HCT116 (cell line): ENCODE measurements around the gene TTLL7. TPM values are rescaled to one million over a fixed set of nuclear protein-coding genes. Genes with fewer than 3 reads are reported as not detected.
A peak's percentile ranks its signal among the peaks of the same experiment; 100 is the strongest.

Experiments
- ATAC-seq: fragments of 200-7000 bp; cut with Tn5 transposase; 2 replicates; pipeline ENCODE4 v1.9.1; 2020; ENCODE audit warnings: mild to moderate bottlenecking, moderate library complexity
- BruUV-seq: library from RNA; stranded (reverse); fragments of 400-500 nt; replicated peaks from 2 replicates; lab custom pipeline; 2021; lab: Mats Ljungman, UMichigan
- CTCF ChIA-PET: fragments of 300-600 bp; sonication (Branson Sonifier 250); formaldehyde crosslinking; loops from one replicate; lab custom pipeline; 2021; ENCODE audit warnings: antibody characterized with exemption; lab: Charles Lee
- POLR2A ChIA-PET: fragments of 300-600, 350-600 bp; sonication (Branson Sonifier 250); formaldehyde crosslinking; loops from one replicate; lab custom pipeline; 2021; ENCODE audit warnings: antibody characterized with exemption; lab: Charles Lee
- RAD21 ChIA-PET, 2 experiments: fragments of 300-600 bp; sonication (Branson Sonifier 250); formaldehyde crosslinking; loops; one replicate each; lab custom pipeline; 2023; ENCODE audit warnings: low total read pairs in 2 of 2; ENCODE audit not compliant: uncharacterized antibody in 2 of 2, unreplicated experiment in 2 of 2, low non-redundant PET in 1 of 2; lab: Charles Lee
- DNase-seq: peaks from one replicate; pipeline ENCODE4 v3.0.0-alpha.2; 2010; ENCODE audit warnings: low read depth, low spot score
- H2AFZ ChIP-seq: fragments of 200-600 bp; shearing (Covaris generic), sonication (generic); 2 replicates; pipeline ENCODE4 v1.6.1; 2017; ENCODE audit warnings: low read depth, mixed run types, mixed read lengths, antibody characterized with exemption, low read length; ENCODE audit not compliant: poor library complexity, severe bottlenecking
- H3K27ac ChIP-seq: 2 replicates; pipeline ENCODE4 v1.5.1; 2012; ENCODE audit warnings: low read depth, low read length
- H3K27me3 ChIP-seq: fragments of 200-600 bp; sonication (generic); 2 replicates; pipeline ENCODE4 v1.6.1; 2016; ENCODE audit warnings: mixed run types, low read length, mixed read lengths; ENCODE audit not compliant: insufficient read depth
- H3K36me3 ChIP-seq, 2 experiments: fragments of 200-500 bp in 1 of 2; fragments of 200-600 bp in 1 of 2; sonication (Bioruptor generic) in 1 of 2; sonication (generic) in 1 of 2; 2 replicates each; pipeline versions ENCODE4 v1.5.1 to v1.6.1; 2014 to 2016; ENCODE audit warnings: low read length in 2 of 2, inconsistent platforms in 1 of 2, mixed read lengths in 1 of 2, mixed run types in 1 of 2; ENCODE audit not compliant: insufficient read depth in 2 of 2, control insufficient read depth in 1 of 2
- H3K4me1 ChIP-seq, 2 experiments: fragments of 200-600 bp in 1 of 2; sonication (generic) in 1 of 2; 2 replicates each; pipeline versions ENCODE4 v1.5.1 to v1.6.1; 2012 to 2017; ENCODE audit warnings: low read length in 2 of 2, inconsistent platforms in 1 of 2, mild to moderate bottlenecking in 1 of 2, mixed read lengths in 1 of 2, mixed run types in 1 of 2, moderate library complexity in 1 of 2; ENCODE audit not compliant: insufficient read depth in 2 of 2, control insufficient read depth in 1 of 2
- H3K4me2 ChIP-seq: fragments of 200-600 bp; sonication (generic); 2 replicates; pipeline ENCODE4 v1.6.1; 2017; ENCODE audit warnings: mixed run types, low read length, mixed read lengths
- H3K4me3 ChIP-seq, 2 experiments: fragments of 200-600 bp in 1 of 2; sonication (generic) in 1 of 2; replicated peaks in 1 of 2; 2 replicates each; pipeline ENCODE4 v1.5.1; 2011 to 2016; ENCODE audit warnings: low read length in 2 of 2, control low read depth in 1 of 2, low read depth in 1 of 2, mild to moderate bottlenecking in 1 of 2, mixed read lengths in 1 of 2, mixed run types in 1 of 2
- H3K79me2 ChIP-seq: fragments of 200-600 bp; sonication (generic); 2 replicates; pipeline ENCODE4 v1.6.1; 2017; ENCODE audit warnings: mild to moderate bottlenecking, mixed run types, low read length, moderate library complexity, mixed read lengths; ENCODE audit not compliant: insufficient read depth
- H3K9ac ChIP-seq: fragments of 200-600 bp; sonication (generic); 2 replicates; pipeline ENCODE4 v1.6.1; 2016; ENCODE audit warnings: low read length, mixed read lengths
- H3K9me2 ChIP-seq: fragments of 200-600 bp; sonication (generic), shearing (Covaris generic); 2 replicates; pipeline ENCODE4 v1.6.1; 2017; ENCODE audit warnings: mixed run types, mild to moderate bottlenecking, moderate library complexity; ENCODE audit not compliant: insufficient read depth
- H3K9me3 ChIP-seq, 2 experiments: fragments of 200-500 bp in 1 of 2; fragments of 200-600 bp in 1 of 2; sonication (Bioruptor generic) in 1 of 2; sonication (generic) in 1 of 2; 2 replicates each; pipeline ENCODE4 v1.6.1; 2014 to 2017; ENCODE audit warnings: low read length in 2 of 2, mixed read lengths in 2 of 2, inconsistent platforms in 1 of 2, low read depth in 1 of 2, mild to moderate bottlenecking in 1 of 2, mixed run types in 1 of 2, moderate library complexity in 1 of 2; ENCODE audit not compliant: control insufficient read depth in 1 of 2, insufficient read depth in 1 of 2
- H4K20me1 ChIP-seq: fragments of 200-600 bp; sonication (generic), shearing (Covaris generic); 2 replicates; pipeline ENCODE4 v1.6.1; 2017; ENCODE audit warnings: mixed run types, mild to moderate bottlenecking, moderate library complexity; ENCODE audit not compliant: insufficient read depth
- CBX3 ChIP-seq: IDR thresholded peaks from 2 replicates; pipeline ENCODE4 v1.6.1; 2012; ENCODE audit warnings: low read depth
- CEBPB ChIP-seq: IDR thresholded peaks from 2 replicates; pipeline ENCODE4 v1.6.1; 2012; ENCODE audit warnings: low read depth
- EGR1 ChIP-seq: IDR thresholded peaks from 2 replicates; pipeline ENCODE4 v1.6.1; 2012; ENCODE audit warnings: low read depth
- ELF1 ChIP-seq: IDR thresholded peaks from 2 replicates; pipeline ENCODE4 v1.6.1; 2012; ENCODE audit warnings: low read depth, borderline replicate concordance
- EZH2 ChIP-seq: fragments of 200-600 bp; sonication (generic); IDR thresholded peaks from 2 replicates; pipeline ENCODE4 v1.6.1; 2017; ENCODE audit warnings: antibody characterized with exemption, mixed run types
- EZH2phosphoT487 ChIP-seq: fragments of 200-600 bp; IDR thresholded peaks from 2 replicates; pipeline ENCODE4 v1.6.1; 2018; ENCODE audit warnings: antibody characterized with exemption, borderline replicate concordance
- JUND ChIP-seq: IDR thresholded peaks from 2 replicates; pipeline ENCODE4 v1.6.1; 2012
- POLR2A ChIP-seq: IDR thresholded peaks from 2 replicates; pipeline ENCODE4 v1.7.0; 2011; ENCODE audit warnings: borderline replicate concordance; ENCODE audit not compliant: insufficient read depth, insufficient read length; ENCODE audit errors: extremely low read depth
- RAD21 ChIP-seq: IDR thresholded peaks from 2 replicates; pipeline ENCODE4 v1.6.1; 2012; ENCODE audit warnings: low read depth, mild to moderate bottlenecking
- REST ChIP-seq: IDR thresholded peaks from 2 replicates; pipeline ENCODE4 v1.6.1; 2012; ENCODE audit warnings: low read depth
- SIN3A ChIP-seq: IDR thresholded peaks from 2 replicates; pipeline ENCODE4 v1.6.1; 2012; ENCODE audit warnings: low read depth
- SRF ChIP-seq: IDR thresholded peaks from 2 replicates; pipeline ENCODE4 v1.6.1; 2012; ENCODE audit warnings: low read depth
- ZFX ChIP-seq: fragments of 450-650 bp; IDR thresholded peaks from 2 replicates; pipeline ENCODE4 v1.6.1; 2017
- ZNF274 ChIP-seq: fragments of 200-500 bp; sonication (Bioruptor generic); IDR thresholded peaks from 2 replicates; pipeline ENCODE4 v1.6.1; 2014; ENCODE audit warnings: mild to moderate bottlenecking, low read depth, low read length, inconsistent platforms
- intact Hi-C: fragments of 100-400 bp; cut with micrococcal nuclease; formaldehyde crosslinking; loops from 2 replicates; pipeline ENCODE4 v1.10.0; 2022
- total RNA-seq: library from RNA; stranded (reverse); gene quantifications from one replicate; pipeline ENCODE4 v1.2.1, GENCODE V29; 2021; ENCODE audit not compliant: unreplicated experiment
- TF ChIP-seq, protein P1 (sequence below), 3 experiments: fragments of 200-600 bp in 1 of 3; sonication (generic) in 1 of 3; IDR thresholded peaks in 2 of 3; conservative IDR thresholded peaks in 1 of 3; 2 replicates each; pipeline ENCODE4 v1.5.1; 2012 to 2017; ENCODE audit warnings: low read depth in 2 of 3, low read length in 2 of 3, antibody characterized with exemption in 1 of 3, borderline replicate concordance in 1 of 3, control low read depth in 1 of 3, mild to moderate bottlenecking in 1 of 3, mixed read lengths in 1 of 3, mixed run types in 1 of 3, moderate library complexity in 1 of 3; ENCODE audit not compliant: insufficient read depth in 1 of 3
- TF ChIP-seq, protein P2 (sequence below): IDR thresholded peaks from 2 replicates; pipeline ENCODE4 v1.6.1; 2012

The TTLL7 gene
- total RNA-seq, 1 experiment from 2014 or later: 21.2 TPM

DNA sequence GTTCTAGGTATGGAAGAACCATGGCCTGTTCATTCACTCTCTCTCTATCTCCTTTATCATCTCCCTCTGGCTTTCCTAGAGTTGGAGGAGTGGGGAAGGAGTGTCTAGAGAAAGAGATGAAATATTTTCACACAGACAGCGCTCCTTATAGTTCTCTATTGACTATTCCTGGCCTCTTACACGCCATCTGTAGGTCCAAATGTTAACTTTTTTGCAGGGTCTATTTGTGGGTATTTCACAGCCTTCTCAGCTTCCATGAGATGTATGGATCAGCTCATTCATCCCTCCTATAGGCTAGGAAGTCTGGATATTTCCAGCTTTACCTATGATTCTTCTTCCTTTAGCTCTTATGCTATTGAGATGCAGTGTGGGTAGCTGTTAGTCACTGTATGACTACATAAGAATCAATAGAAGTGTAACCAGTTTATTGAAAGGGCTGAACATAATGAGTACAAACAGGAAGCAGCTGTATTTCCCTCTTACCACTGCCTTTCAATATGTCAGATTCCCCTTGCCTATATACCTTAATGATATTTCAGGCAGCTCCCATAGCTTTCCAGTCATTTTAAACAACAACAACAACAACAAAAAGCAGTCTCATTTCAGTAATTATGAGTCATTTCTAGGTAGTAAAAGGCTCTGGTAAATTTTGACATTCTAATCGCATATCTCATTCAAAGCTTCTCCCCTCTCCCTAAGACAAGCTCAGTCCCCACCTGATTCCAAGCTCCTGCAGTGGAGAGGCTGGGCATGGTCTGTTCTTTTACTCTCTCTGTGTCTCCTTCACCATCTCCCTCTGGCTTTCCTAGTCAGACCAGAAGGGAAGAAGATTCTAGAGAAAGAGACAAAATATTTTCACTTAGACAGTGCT, 149.5 kb downstream of the TTLL7 start:
- H2AFZ ChIP-seq: no peak overlapping the region
- RAD21 ChIA-PET: interaction anchor here in 1 of 2 experiments (0.7 kb wide), 1 partner anchor 34 kb away, joined by 3 read pairs; no protein-coding TSS in a partner anchor
- H3K4me3 ChIP-seq: no peak overlapping the region
- POLR2A ChIA-PET: no interaction called here
- no peaks in the 10 kb centered on the region for H4K20me1 ChIP-seq
- no peaks in the 10 kb centered on the region for H3K36me3 ChIP-seq
- DNase-seq: no peak
- CTCF ChIA-PET: no interaction called here
- ATAC-seq: peak; percentile 30; the same call in 1 of the 2 replicates
- intact Hi-C loops: loop anchor here (10.0 kb wide), 1 partner anchor 1075 kb away; no protein-coding TSS in a partner anchor
- BruUV-seq: no TSS peak
- no peaks in the 10 kb centered on the region for H3K9me3 ChIP-seq
- H3K4me1 ChIP-seq: no peaks in the 10 kb centered on the region
- H3K9me2 ChIP-seq: no peaks in the 10 kb centered on the region
- TF ChIP-seq SRF (no peak), EZH2 (no peak)
- TF ChIP-seq, protein P1, sequence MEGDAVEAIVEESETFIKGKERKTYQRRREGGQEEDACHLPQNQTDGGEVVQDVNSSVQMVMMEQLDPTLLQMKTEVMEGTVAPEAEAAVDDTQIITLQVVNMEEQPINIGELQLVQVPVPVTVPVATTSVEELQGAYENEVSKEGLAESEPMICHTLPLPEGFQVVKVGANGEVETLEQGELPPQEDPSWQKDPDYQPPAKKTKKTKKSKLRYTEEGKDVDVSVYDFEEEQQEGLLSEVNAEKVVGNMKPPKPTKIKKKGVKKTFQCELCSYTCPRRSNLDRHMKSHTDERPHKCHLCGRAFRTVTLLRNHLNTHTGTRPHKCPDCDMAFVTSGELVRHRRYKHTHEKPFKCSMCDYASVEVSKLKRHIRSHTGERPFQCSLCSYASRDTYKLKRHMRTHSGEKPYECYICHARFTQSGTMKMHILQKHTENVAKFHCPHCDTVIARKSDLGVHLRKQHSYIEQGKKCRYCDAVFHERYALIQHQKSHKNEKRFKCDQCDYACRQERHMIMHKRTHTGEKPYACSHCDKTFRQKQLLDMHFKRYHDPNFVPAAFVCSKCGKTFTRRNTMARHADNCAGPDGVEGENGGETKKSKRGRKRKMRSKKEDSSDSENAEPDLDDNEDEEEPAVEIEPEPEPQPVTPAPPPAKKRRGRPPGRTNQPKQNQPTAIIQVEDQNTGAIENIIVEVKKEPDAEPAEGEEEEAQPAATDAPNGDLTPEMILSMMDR (IDR thresholded peaks at IDR 0.05 in 2 of 3, conservative IDR thresholded peaks at IDR 0.05 in 1 of 3; ENCODE audit: borderline replicate concordance in 1 of 3, insufficient read depth in 1 of 3, low read depth in 2 of 3, low read length in 2 of 3): 0 out of 6 replicates have a peak, but pooled peaks of 1 of the 3 experiments have one; percentile 3
- H3K4me2 ChIP-seq: no peak overlapping the region
- no peak overlapping the region for H3K9ac ChIP-seq
- no peaks in the 10 kb centered on the region for H3K79me2 ChIP-seq
- no peak overlapping the region for H3K27ac ChIP-seq
- H3K27me3 ChIP-seq: no peaks in the 10 kb centered on the region

- CTCF ChIA-PET: no interaction called here
- RAD21 ChIA-PET: no interaction called here
- Histone ChIP-seq H3K36me3 (no peaks in the 10 kb centered on the region), H3K9me3 (no peaks in the 10 kb centered on the region), H3K4me3 (no peak overlapping the region), H2AFZ (no peak overlapping the region), H3K9ac (no peak overlapping the region), H3K27ac (no peak overlapping the region), H3K27me3 (no peaks in the 10 kb centered on the region), H3K4me1 (no peaks in the 10 kb centered on the region), H3K9me2 (no peaks in the 10 kb centered on the region), H3K4me2 (no peak overlapping the region), H4K20me1 (no peaks in the 10 kb centered on the region), H3K79me2 (no peaks in the 10 kb centered on the region)
- POLR2A ChIA-PET: no interaction called here
- intact Hi-C loops: no loop called here
- no TSS peak for BruUV-seq
- no peak for DNase-seq
- ATAC-seq: no peak
- TF ChIP-seq ZFX: no peak
- no peak for TF ChIP-seq ZNF274
- no peak for TF ChIP-seq POLR2A
- TF ChIP-seq CEBPB: no peak
- no peak for TF ChIP-seq ELF1
- TF ChIP-seq JUND: no peak
- no peak for TF ChIP-seq SIN3A
- no peak for TF ChIP-seq EZH2phosphoT487
- TF ChIP-seq, protein P2, sequence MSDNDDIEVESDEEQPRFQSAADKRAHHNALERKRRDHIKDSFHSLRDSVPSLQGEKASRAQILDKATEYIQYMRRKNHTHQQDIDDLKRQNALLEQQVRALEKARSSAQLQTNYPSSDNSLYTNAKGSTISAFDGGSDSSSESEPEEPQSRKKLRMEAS: no peak
- no peak for TF ChIP-seq RAD21
- no peak for TF ChIP-seq REST
- no peak for TF ChIP-seq EGR1
- no peak for TF ChIP-seq CBX3
- TF ChIP-seq EZH2: no peak
Measured at GRCh38 chr1:83846138-83846537, 152.8 kb downstream of the TTLL7 start.
